GM18873 (cell line): ENCODE measurements around the gene POLE2.
"Not testable (repeated sequence)": the region's sequence is repeated elsewhere in the genome, so short reads cannot be mapped to it uniquely, and the experiment has no call there.

Experiments used
- ATAC-seq: cut with Tn5 transposase; IDR thresholded peaks from one replicate; pipeline ENCODE4 v1.9.1; 2021; ENCODE audit warnings: mild to moderate bottlenecking, moderate library complexity, moderate number of reproducible peaks; ENCODE audit not compliant: unreplicated experiment, low FRiP score

The POLE2 gene, protein sequence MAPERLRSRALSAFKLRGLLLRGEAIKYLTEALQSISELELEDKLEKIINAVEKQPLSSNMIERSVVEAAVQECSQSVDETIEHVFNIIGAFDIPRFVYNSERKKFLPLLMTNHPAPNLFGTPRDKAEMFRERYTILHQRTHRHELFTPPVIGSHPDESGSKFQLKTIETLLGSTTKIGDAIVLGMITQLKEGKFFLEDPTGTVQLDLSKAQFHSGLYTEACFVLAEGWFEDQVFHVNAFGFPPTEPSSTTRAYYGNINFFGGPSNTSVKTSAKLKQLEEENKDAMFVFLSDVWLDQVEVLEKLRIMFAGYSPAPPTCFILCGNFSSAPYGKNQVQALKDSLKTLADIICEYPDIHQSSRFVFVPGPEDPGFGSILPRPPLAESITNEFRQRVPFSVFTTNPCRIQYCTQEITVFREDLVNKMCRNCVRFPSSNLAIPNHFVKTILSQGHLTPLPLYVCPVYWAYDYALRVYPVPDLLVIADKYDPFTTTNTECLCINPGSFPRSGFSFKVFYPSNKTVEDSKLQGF

GRCh38 chr14:49687942-49688700 lies at the start of gene POLE2:
POLE2 (minus strand) TSS chr14:49688214; CDS start chr14:49688203, 11 bp downstream.
- ATAC-seq: peak; percentile 65

DNA sequence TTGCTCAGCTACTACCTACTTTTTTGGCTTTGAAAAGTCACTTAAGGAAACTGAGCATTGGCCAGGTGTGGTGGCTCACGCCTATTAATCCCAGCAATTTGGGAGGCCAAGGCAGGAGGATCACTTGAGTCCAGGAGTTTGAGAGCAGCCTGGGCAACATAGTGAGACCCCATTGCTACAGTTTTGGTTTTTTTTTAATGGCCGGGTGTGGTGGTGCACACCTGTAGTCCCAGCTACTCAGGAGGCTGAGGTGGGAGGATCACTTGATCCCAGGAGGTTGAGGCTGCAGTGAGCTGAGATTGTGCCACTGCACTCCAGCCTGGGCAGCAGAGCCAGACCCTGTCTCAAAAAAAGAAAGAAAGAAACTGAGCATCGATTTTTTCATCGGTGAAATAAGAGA lies 47.7 kb upstream of the POLE2 start:
- not testable (repeated sequence) for ATAC-seq

- ATAC-seq: no peak
Observed at GRCh38 chr14:49733836-49734235, 45.8 kb upstream of the POLE2 start.

- ATAC-seq: no peak
Observed at GRCh38 chr14:49732896-49733295, 44.9 kb upstream of the POLE2 start.

DNA sequence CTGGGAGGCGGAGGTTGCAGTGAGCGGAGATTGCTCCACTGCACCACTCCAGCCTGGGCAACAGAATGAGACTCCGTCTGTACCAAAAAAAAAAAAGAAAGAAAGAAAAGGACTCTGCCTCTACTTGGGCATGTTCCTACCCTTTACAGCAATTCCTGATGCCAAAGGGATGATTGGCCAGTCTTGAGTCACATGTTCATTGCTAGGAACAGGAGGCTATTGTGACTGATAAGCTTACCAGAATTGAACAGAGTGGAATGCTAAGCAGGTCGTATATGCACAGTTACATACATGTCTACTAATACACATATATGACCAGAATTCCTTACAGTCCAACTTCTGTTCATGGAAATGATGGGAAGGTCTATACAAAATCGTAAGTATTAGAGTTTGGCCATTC lies 39.2 kb upstream of the POLE2 start:
- ATAC-seq: no peak

GRCh38 chr14:49721733-49722435 lies 33.9 kb upstream of the POLE2 start:
- not testable (repeated sequence) for ATAC-seq

GRCh38 chr14:49720744-49721143 lies 32.7 kb upstream of the POLE2 start:
- ATAC-seq: no peak

DNA sequence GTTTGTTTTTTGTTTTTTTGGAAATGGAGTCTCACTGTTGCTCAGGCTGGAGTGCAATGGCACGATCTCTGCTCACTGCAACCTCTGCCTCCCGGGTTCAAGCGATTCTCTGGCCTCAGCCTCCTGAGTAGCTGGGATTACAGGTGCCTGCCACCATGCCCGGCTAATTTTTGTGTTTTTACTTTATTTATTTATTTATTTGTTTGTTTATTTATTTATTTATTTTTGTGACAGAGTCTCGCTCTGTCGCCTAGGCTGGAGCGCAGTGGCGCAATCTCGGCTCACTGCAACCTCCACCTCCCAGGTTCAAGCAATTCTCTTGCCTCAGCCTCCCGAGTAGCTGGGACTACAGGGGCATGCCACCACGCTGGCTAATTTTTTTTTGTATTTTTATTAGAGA lies 23.0 kb upstream of the POLE2 start:
- not testable (repeated sequence) for ATAC-seq

- not testable (repeated sequence) for ATAC-seq
Observed at GRCh38 chr14:49704471-49704870, 16.5 kb upstream of the POLE2 start.

GRCh38 chr14:49703965-49704364 lies 16.0 kb upstream of the POLE2 start:
- no peak for ATAC-seq

DNA sequence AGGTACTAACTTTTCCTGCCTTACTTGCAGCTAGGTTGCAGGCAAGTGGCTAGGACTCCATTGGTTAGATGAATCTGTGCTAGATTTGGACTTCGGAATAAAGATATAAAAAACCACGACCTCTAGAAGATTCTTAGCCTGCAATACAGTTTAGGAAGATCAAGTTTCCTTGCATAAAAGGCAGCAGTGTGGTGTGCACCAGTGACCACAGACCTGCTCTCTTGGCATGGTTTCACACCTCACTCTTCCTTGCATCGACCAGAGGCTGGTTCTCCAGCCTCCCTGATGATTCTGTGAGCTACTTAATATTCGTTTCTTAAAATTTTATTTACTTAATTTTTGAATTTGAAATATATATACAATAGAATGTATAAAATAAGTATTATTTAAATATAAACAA lies 14.7 kb upstream of the POLE2 start:
- no peak for ATAC-seq

DNA sequence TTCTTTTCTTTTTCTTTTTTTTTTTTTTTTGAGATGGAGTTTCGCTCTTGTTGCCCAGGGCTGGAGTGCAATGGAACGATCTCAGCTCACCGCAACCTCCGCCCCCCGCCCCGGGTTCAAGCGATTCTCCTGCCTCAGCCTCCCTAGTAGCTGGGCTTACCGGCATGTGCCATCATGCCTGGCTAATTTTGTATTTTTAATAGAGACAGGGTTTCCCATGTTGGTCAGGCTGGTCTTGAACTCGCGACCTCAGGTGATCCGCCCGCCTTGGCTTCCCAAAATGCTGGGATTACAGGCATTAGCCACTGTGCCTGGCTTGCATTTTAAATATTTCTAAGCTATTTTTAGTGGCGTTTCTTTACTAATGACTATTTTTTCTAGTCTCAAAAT lies 5.7 kb upstream of the POLE2 start:
- ATAC-seq: not testable (repeated sequence)

GRCh38 chr14:49692811-49693734 lies 5.1 kb upstream of the POLE2 start, which contains the start of gene KLHDC1:
KLHDC1 (plus strand) TSS chr14:49693120; CDS start chr14:49693195, 75 bp downstream.
- peak; percentile 56 for ATAC-seq

DNA sequence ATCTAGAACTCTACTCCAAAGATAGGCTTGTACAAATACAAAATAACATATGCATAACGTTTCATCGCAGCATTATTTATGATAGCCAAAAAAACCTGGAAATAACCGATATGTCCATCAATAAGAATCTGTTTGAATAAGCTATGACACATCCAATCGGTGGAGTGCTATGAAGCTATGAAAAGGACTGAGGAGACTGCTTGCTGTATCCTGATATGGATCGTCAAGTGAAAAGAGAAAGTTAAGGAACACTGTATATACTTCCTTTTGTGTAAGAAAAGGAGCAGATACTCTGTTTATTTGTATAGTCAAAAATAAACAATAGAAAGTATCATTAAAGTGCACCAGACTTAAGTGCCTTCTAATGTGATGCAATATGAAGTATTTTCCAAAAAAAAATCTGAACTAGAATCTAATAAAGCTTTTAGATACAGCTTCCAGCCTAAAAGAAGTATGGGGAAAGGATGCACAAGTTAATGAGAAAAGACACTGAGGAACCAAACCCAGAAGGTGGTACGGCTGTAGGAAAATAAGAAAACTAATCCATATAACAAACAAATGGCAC lies 4.3 kb upstream of the POLE2 start:
- no peak for ATAC-seq

DNA sequence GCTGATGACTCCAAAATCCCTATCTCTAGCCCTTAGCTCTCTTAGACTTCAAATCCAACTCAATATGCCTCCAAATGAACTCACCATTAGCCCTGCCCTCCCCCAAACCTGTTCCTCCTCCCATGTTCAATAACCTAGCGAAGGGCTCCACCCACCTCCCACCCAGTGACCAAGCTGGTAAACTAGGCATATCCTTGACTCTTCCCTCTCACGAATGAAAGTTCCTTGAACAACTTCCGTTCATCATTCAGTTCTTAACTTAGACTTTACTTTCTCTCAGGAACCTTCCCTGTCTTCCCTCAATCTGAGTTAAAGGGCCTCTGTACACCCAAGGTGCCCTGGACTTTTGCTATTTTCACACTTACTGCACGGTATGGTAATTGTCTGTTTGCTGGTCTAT lies 3.0 kb upstream of the POLE2 start:
- no peak for ATAC-seq

- no peak for ATAC-seq
Observed at GRCh38 chr14:49688701-49689030, 652 bp upstream of the POLE2 start.

GRCh38 chr14:49686425-49686824 lies 1.6 kb downstream of the POLE2 start:
- ATAC-seq: no peak

GRCh38 chr14:49679271-49679670 lies 8.7 kb downstream of the POLE2 start:
- no peak for ATAC-seq

DNA sequence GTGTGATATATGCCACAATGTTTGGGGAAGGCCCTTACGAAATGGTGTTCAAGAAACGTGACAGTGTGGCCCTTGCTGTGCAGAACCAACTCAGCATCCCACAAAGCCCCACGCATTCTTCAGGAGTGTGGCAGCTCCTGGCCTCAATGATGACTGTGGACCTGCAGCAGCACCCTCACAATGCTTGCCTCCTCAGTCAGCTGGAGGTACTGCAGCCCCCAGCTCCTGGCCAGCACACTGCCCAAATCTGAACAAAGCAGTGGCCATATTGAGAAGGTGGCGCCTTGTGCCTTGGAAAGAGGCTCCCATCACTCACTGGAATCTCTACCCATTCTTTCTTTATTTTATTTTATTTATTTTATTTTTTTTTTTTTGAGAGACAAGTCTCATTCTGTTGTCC lies 10.4 kb downstream of the POLE2 start:
- no peak for ATAC-seq

DNA sequence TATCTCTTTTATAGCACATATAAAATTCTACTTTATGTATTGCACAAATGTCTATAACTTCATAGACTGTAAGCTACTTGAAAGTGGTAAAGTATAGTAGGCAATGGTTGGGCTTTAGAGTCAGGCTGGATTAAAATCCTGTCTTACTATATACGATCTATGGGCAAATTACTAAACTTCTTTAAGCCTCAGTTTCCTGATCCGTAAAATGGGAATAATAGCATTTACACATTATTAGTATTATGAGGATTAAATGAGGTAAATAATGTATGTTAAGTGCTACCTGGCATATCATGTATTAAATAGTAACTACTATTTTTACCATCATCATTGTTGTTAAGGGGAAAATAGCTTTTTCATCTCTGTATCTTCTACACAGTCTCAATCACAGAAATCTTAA lies 14.4 kb downstream of the POLE2 start:
- no peak for ATAC-seq
